Nephron progenitor cell (in vitro differentiated cells): Measurements from ENCODE around the gene FAM124B.

Experiments used
- DNase-seq: peaks from one replicate; pipeline ENCODE4 v3.0.0; 2021
- H3K27ac Mint-ChIP-seq: 2 replicates; pipeline ENCODE4 v1.8.0; 2021; ENCODE audit warnings: mild to moderate bottlenecking, moderate library complexity, mixed read lengths
- H3K27me3 Mint-ChIP-seq: 2 replicates; pipeline ENCODE4 v1.8.0; 2021; ENCODE audit warnings: mild to moderate bottlenecking, low read depth, mixed read lengths; ENCODE audit not compliant: poor library complexity
- H3K36me3 Mint-ChIP-seq: 2 replicates; pipeline ENCODE4 v1.8.0; 2021; ENCODE audit warnings: low read depth, mixed read lengths
- H3K4me1 Mint-ChIP-seq: 2 replicates; pipeline ENCODE4 v1.8.0; 2021; ENCODE audit warnings: mixed read lengths
- H3K4me3 Mint-ChIP-seq: 2 replicates; pipeline ENCODE4 v1.8.0; 2021; ENCODE audit warnings: mild to moderate bottlenecking, moderate library complexity, mixed read lengths
- H3K9me3 Mint-ChIP-seq: 2 replicates; pipeline ENCODE4 v1.8.0; 2021; ENCODE audit warnings: mild to moderate bottlenecking, moderate library complexity, mixed read lengths
- CTCF ChIP-seq: fragments of 200-600 bp; sonication (generic); IDR thresholded peaks from 2 replicates; pipeline ENCODE4 v1.5.0; 2021; ENCODE audit warnings: antibody characterized with exemption

The FAM124B gene

GRCh38 chr2:224417947-224418346, 16.0 kb upstream of the FAM124B start:
- Mint-ChIP-seq H3K4me1 (no peaks in the 10 kb centered on the region), H3K36me3 (no peaks in the 10 kb centered on the region), H3K9me3 (peaks cover 5% of the 10 kb centered on the region), H3K27ac (no peak overlapping the region), H3K27me3 (no peaks in the 10 kb centered on the region), H3K4me3 (no peak overlapping the region)
- no peak for TF ChIP-seq CTCF
- DNase-seq = no peak

GRCh38 chr2:224417361-224417729, 15.4 kb upstream of the FAM124B start:
- no peak for TF ChIP-seq CTCF
- Mint-ChIP-seq H3K4me1 (no peaks in the 10 kb centered on the region), H3K9me3 (peaks cover 5% of the 10 kb centered on the region), H3K36me3 (no peaks in the 10 kb centered on the region), H3K27ac (no peak overlapping the region), H3K27me3 (peaks cover 2% of the 10 kb centered on the region), H3K4me3 (no peak overlapping the region)
- DNase-seq = no peak

- no peaks in the 10 kb centered on the region for H3K36me3 Mint-ChIP-seq
- H3K27ac Mint-ChIP-seq = no peak overlapping the region
- peaks cover 5% of the 10 kb centered on the region for H3K9me3 Mint-ChIP-seq
- DNase-seq = no peak
- TF ChIP-seq CTCF = no peak
- H3K4me1 Mint-ChIP-seq = peaks cover 5% of the 10 kb centered on the region
- peaks cover 2% of the 10 kb centered on the region for H3K27me3 Mint-ChIP-seq
- H3K4me3 Mint-ChIP-seq = no peak overlapping the region
These were observed 14.9 kb upstream of the FAM124B start for GRCh38 chr2:224416656-224417360.

DNA sequence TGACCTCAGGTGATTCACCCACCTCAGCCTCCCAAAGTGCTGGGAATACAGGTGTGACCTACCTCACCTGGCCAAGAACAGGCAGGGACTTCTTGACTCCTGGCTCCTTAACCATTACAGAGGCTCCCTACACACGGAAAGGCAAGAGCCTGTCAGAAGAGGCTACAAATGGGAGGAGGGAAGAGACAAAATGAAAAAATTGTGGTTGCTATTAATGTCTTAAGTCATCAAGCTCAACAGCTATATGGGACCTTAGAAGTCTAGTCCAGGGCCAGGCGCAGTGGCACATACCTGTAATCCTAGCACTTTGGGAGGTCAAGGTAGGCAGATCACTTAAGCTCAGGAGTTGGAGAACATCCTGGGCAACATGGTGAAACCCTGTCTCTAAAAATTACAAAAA, 11.5 kb upstream of the FAM124B start:
- Mint-ChIP-seq H3K4me3 (no peak overlapping the region), H3K9me3 (no peaks in the 10 kb centered on the region), H3K27me3 (peaks cover 2% of the 10 kb centered on the region), H3K36me3 (no peaks in the 10 kb centered on the region), H3K4me1 (peaks cover 9% of the 10 kb centered on the region), H3K27ac (no peak overlapping the region)
- DNase-seq = no peak
- no peak for TF ChIP-seq CTCF

DNA sequence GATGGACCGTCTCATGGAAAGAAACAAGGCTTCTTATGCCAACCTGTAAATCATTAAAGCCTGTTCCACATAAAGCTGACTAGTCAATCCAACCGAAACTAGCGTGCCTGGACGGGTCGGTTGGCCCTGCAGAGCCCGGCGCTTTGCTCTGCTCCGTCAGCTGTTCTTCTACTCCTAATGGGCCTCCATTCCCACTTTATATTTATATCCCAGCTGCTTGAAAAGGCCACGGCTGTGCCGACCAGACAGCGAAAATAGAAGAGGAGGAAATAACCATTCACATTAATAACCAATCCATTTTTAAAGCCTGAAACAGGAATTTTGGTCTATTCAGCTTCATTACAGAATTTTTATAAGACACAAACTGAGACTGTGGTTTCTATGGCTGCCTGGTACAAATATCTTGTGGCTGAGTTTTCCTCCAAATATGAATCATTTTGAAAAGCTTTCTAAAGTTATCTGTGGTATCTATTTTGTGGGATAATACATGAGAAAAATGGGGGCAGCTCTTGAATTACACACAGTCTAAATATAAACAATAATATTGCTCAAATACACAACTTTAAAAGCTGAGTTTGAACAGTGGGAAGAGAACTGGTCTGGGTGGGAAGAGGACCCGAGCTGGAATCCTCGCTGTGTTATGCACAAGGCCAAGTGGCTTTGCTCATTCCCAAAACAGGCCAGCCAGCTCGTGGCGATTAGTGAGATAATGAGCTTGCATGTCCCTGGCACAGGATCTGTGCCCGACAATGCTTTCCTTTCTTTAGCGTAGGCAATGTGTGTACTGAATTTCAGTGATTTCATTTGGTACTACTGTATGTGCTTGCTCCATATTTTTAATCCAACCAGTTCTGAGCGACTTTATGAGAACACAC, 10.5 kb upstream of the FAM124B start:
- H3K36me3 Mint-ChIP-seq = no peaks in the 10 kb centered on the region
- H3K9me3 Mint-ChIP-seq = no peaks in the 10 kb centered on the region
- H3K4me3 Mint-ChIP-seq = no peak overlapping the region
- no peak for TF ChIP-seq CTCF
- no peak for DNase-seq
- no peak overlapping the region for H3K27ac Mint-ChIP-seq
- H3K4me1 Mint-ChIP-seq = peaks cover 9% of the 10 kb centered on the region
- H3K27me3 Mint-ChIP-seq = peaks cover 2% of the 10 kb centered on the region
